Keratinocyte (primary cell): ENCODE measurements around the gene BRF1. TPM values are rescaled to one million over a fixed set of nuclear protein-coding genes. Genes with fewer than 3 reads are reported as not detected.

Source experiments
- DNase-seq: peaks from one replicate; pipeline ENCODE4 v3.0.0-alpha.2; 2011; ENCODE audit warnings: low read depth, missing footprints, low spot score
- FAIRE-seq: peaks from 2 replicates; lab custom pipeline; 2011; peaks lifted over from hg19 to GRCh38; lab: Jason Lieb, UNC
- H2AFZ ChIP-seq: 2 replicates; pipeline ENCODE4 v1.6.0; 2012; ENCODE audit warnings: low read length, control low read depth, inconsistent platforms; ENCODE audit not compliant: control insufficient read depth
- H3K27ac ChIP-seq: 2 replicates; pipeline ENCODE4 v1.5.1; 2011; ENCODE audit warnings: low read length; ENCODE audit not compliant: control insufficient read depth, insufficient read depth
- H3K27me3 ChIP-seq: 3 replicates; pipeline ENCODE4 v1.6.0; 2011; ENCODE audit warnings: low read length; ENCODE audit not compliant: control insufficient read depth, insufficient read depth; ENCODE audit errors: extremely low read depth
- H3K36me3 ChIP-seq, 2 experiments: 2 replicates in 1 of 2; 3 replicates in 1 of 2; pipeline ENCODE4 v1.5.1; 2011; ENCODE audit warnings: low read length in 2 of 2, mild to moderate bottlenecking in 1 of 2; ENCODE audit not compliant: control insufficient read depth in 2 of 2, insufficient read depth in 2 of 2; ENCODE audit errors: extremely low read depth in 1 of 2
- H3K4me1 ChIP-seq: 3 replicates; pipeline ENCODE4 v1.5.1; 2011; ENCODE audit warnings: low read length; ENCODE audit not compliant: control insufficient read depth, insufficient read depth; ENCODE audit errors: extremely low read depth
- H3K4me2 ChIP-seq: 3 replicates; pipeline ENCODE4 v1.6.0; 2011; ENCODE audit warnings: low read depth, low read length; ENCODE audit not compliant: control insufficient read depth, insufficient read depth; ENCODE audit errors: extremely low read depth
- H3K4me3 ChIP-seq, 3 experiments: fragments of 200-600 bp in 1 of 3; sonication (generic) in 1 of 3; 2 replicates in 2 of 3; 3 replicates in 1 of 3; pipeline ENCODE4 v1.5.1; 2011 to 2016; ENCODE audit warnings: low read length in 3 of 3, mild to moderate bottlenecking in 3 of 3, control low read depth in 2 of 3, inconsistent platforms in 1 of 3, low read depth in 1 of 3, mixed read lengths in 1 of 3, mixed run types in 1 of 3, moderate library complexity in 1 of 3; ENCODE audit not compliant: control insufficient read depth in 2 of 3, insufficient read depth in 2 of 3; ENCODE audit errors: extremely low read depth in 1 of 3
- H3K79me2 ChIP-seq: 2 replicates; pipeline ENCODE4 v1.6.0; 2012; ENCODE audit warnings: low read length; ENCODE audit not compliant: control insufficient read depth, insufficient read depth
- H3K9ac ChIP-seq: 3 replicates; pipeline ENCODE4 v1.6.0; 2011; ENCODE audit warnings: low read length; ENCODE audit not compliant: control insufficient read depth, insufficient read depth; ENCODE audit errors: extremely low read depth
- H3K9me1 ChIP-seq: 3 replicates; pipeline ENCODE4 v1.6.0; 2011; ENCODE audit warnings: low read length; ENCODE audit not compliant: control insufficient read depth, insufficient read depth; ENCODE audit errors: extremely low read depth
- H3K9me3 ChIP-seq: 2 replicates; pipeline ENCODE4 v1.5.1; 2012; ENCODE audit warnings: low read depth, low read length; ENCODE audit not compliant: control insufficient read depth
- H4K20me1 ChIP-seq: 3 replicates; pipeline ENCODE4 v1.6.0; 2011; ENCODE audit warnings: low read length; ENCODE audit not compliant: control insufficient read depth, insufficient read depth; ENCODE audit errors: extremely low read depth
- CTCF ChIP-seq, 3 experiments: IDR thresholded peaks in 1 of 3; conservative IDR thresholded peaks in 1 of 3; optimal IDR thresholded peaks in 1 of 3; 2 replicates in 2 of 3; 3 replicates in 1 of 3; pipeline versions ENCODE3 to v1.5.1; 2011; ENCODE audit warnings: low read length in 3 of 3, mild to moderate bottlenecking in 3 of 3, moderate library complexity in 2 of 3, control low read depth in 1 of 3, inconsistent platforms in 1 of 3; ENCODE audit not compliant: insufficient read depth in 2 of 3; ENCODE audit errors: extremely low read depth in 1 of 3
- EZH2 ChIP-seq: IDR thresholded peaks from one replicate; pipeline ENCODE4 v1.6.1; 2012; ENCODE audit warnings: inconsistent platforms, mild to moderate bottlenecking, low read length, moderate library complexity
- dilution Hi-C: fragments of 300-500 bp; cut with MboI; formaldehyde crosslinking; loops from one replicate; pipeline ENCODE4 v1.7.0; 2020; ENCODE audit warnings: low sequenced_read_pairs; ENCODE audit not compliant: extremely low pct_ligation_motif_present
- polyA plus RNA-seq, 5 experiments: library from polyadenylated mRNA; depleted of rRNA in 3 of 5; stranded (reverse) in 3 of 5; stranded (forward) in 1 of 5; unstranded in 1 of 5; fragments of >200 nt; gene quantifications; 1 replicate in 1 of 5; 2 replicates in 3 of 5; 3 replicates in 1 of 5; pipeline versions ENCODE4 v1.2.1 to v1.2.3, GENCODE V29; 2011 to 2012; ENCODE audit warnings: missing spikeins in 2 of 5, low read depth in 1 of 5, low replicate concordance in 1 of 5

The BRF1 gene
- polyA plus RNA-seq, 1 donor (not counting 4 experiments of a cell fraction or from before 2014, with no cell fraction given): 6.5 TPM

DNA sequence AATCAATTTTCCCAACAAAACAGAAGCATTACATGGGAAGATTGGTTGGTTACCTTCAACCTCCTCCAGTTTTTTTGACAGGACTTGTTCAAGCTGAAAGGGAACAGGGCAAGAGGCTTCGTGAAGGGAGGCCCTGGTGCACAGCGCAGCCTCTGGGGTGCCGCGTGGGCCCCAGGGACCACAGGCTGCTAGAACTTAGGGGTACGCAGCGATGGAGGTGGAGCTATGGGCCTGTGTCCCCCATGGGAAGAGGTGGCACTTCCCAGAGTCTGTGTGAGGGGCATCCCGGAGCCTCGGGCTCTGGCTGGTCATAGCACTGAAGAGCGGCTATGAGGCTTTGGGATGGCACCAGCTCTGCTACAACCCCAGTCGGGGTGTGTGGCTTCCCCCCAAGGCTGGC, 74.6 kb downstream of the BRF1 start:
- Histone ChIP-seq H3K27ac (no peak overlapping the region), H3K9ac (no peak overlapping the region), H3K9me1 (no peaks in the 10 kb centered on the region), H2AFZ (no peak overlapping the region), H4K20me1 (no peaks in the 10 kb centered on the region), H3K4me3 (no peak overlapping the region), H3K9me3 (no peaks in the 10 kb centered on the region), H3K79me2 (no peaks in the 10 kb centered on the region), H3K4me2 (no peak overlapping the region), H3K27me3 (no peaks in the 10 kb centered on the region), H3K4me1 (no peaks in the 10 kb centered on the region), H3K36me3 (peaks cover 9 to 12% of the 10 kb centered on the region in 2 experiments)
- FAIRE-seq (no peak), DNase-seq (no peak)
- dilution Hi-C loops: no loop called here
- TF ChIP-seq EZH2 (no peak), CTCF (optimal IDR thresholded peaks at IDR 0.05 in 1 of 3, IDR thresholded peaks at IDR 0.05 in 1 of 3, conservative IDR thresholded peaks at IDR 0.05 in 1 of 3; ENCODE audit: extremely low read depth in 1 of 3, insufficient read depth in 2 of 3, low read length in 3 of 3) (no peak)

DNA sequence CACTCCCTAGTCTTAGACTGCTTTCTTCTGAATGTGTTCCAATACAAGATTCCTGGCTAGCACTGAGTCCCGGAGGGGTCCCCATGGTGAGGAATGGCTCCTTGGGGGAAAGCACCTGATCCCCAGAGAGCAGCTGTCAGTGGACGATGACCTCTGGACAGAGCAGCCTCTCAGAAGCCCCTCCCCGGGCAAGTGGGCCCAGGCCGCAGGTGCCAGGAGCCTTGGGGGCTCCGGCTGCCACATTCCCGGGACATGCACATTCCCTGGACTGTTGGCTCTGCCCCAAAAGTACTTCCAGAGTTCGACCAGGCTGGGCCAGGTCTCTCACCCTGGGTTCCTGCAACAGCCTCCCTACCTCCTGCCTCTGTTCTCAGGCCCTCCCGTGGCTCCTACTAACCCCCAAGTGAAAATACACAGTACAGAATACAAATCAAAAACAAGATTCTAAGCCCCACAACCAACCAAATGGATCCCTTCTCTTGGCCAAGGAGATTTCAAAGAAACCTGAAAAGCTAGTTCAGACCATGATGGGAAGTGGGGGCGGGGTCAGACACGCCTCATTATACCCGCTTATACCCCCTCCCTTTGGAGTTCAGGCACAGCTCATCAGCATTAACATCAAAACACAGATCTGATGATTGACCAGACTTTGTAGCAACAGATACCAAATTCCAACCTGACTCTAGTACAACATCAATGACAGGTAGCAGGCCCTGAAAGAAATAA, 75.8 kb downstream of the BRF1 start:
- FAIRE-seq (no peak), DNase-seq (no peak)
- Histone ChIP-seq H4K20me1 (no peaks in the 10 kb centered on the region), H3K9me1 (no peaks in the 10 kb centered on the region), H3K27ac (no peak overlapping the region), H3K4me3 (no peak overlapping the region), H3K27me3 (no peaks in the 10 kb centered on the region), H3K79me2 (no peaks in the 10 kb centered on the region), H2AFZ (no peak overlapping the region), H3K4me2 (no peak overlapping the region), H3K9ac (no peak overlapping the region), H3K9me3 (no peaks in the 10 kb centered on the region), H3K36me3 (peaks cover 12 to 15% of the 10 kb centered on the region in 2 experiments), H3K4me1 (no peaks in the 10 kb centered on the region)
- TF ChIP-seq CTCF (optimal IDR thresholded peaks at IDR 0.05 in 1 of 3, IDR thresholded peaks at IDR 0.05 in 1 of 3, conservative IDR thresholded peaks at IDR 0.05 in 1 of 3; ENCODE audit: extremely low read depth in 1 of 3, insufficient read depth in 2 of 3, low read length in 3 of 3): no peak
- no peak for TF ChIP-seq EZH2
- dilution Hi-C loops: no loop called here
